ENCODE data around the gene SCN11A.

DNA sequence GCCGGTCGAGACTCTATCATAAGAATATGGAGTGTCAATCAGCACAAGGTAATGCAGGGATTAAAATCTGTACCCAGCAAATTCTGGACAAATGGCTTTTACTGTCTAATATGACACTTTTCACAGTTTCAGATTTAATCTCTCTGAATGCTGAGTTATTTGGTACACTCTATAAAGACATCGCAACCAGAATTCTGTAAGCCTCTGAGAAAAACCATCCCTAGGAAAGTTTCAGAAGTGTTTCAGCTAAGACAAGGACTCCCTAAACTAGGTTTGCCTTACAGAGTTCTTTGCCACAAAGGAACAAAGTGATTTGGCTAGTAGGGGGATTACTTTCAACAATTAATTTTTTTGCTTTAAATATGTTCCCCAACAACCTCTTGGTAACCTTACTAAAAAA lies 11.4 kb upstream of the SCN11A start:
- TF ChIP-seq, protein P1, sequence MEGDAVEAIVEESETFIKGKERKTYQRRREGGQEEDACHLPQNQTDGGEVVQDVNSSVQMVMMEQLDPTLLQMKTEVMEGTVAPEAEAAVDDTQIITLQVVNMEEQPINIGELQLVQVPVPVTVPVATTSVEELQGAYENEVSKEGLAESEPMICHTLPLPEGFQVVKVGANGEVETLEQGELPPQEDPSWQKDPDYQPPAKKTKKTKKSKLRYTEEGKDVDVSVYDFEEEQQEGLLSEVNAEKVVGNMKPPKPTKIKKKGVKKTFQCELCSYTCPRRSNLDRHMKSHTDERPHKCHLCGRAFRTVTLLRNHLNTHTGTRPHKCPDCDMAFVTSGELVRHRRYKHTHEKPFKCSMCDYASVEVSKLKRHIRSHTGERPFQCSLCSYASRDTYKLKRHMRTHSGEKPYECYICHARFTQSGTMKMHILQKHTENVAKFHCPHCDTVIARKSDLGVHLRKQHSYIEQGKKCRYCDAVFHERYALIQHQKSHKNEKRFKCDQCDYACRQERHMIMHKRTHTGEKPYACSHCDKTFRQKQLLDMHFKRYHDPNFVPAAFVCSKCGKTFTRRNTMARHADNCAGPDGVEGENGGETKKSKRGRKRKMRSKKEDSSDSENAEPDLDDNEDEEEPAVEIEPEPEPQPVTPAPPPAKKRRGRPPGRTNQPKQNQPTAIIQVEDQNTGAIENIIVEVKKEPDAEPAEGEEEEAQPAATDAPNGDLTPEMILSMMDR (conservative IDR thresholded peaks at IDR 0.05; ENCODE audit: low read depth, low read length) = no peak
- no peak for TF ChIP-seq EZH2 (IDR thresholded peaks at IDR 0.05; ENCODE audit: borderline replicate concordance, low read depth, low read length, poor library complexity, severe bottlenecking)

Data from A673 (cell line).